Chondrocyte (in vitro differentiated cells): Measurements from ENCODE around the gene PI4K2B. TPM values are rescaled to one million over a fixed set of nuclear protein-coding genes. Genes with fewer than 3 reads are reported as not detected.
"Not testable (repeated sequence)": the region's sequence is repeated elsewhere in the genome, so short reads cannot be mapped to it uniquely, and the experiment has no call there.

ENCODE experiments used
- DNase-seq: peaks from one replicate; pipeline ENCODE4 v3.0.0; 2021; ENCODE audit warnings: mixed read lengths, low spot score
- H3K27ac Mint-ChIP-seq: one replicate; pipeline ENCODE4 v1.8.0; 2021; ENCODE audit warnings: mild to moderate bottlenecking, moderate library complexity, mixed read lengths; ENCODE audit not compliant: unreplicated experiment
- H3K27me3 Mint-ChIP-seq: 2 replicates; pipeline ENCODE4 v1.8.0; 2021; ENCODE audit warnings: low read depth, mixed read lengths
- H3K36me3 Mint-ChIP-seq: 2 replicates; pipeline ENCODE4 v1.8.0; 2021; ENCODE audit warnings: low read depth, mixed read lengths
- H3K4me1 Mint-ChIP-seq: 2 replicates; pipeline ENCODE4 v1.8.0; 2021; ENCODE audit warnings: low read depth, mild to moderate bottlenecking, mixed read lengths
- H3K4me3 Mint-ChIP-seq: one replicate; pipeline ENCODE4 v1.8.0; 2021; ENCODE audit warnings: mild to moderate bottlenecking, moderate library complexity, mixed read lengths; ENCODE audit not compliant: unreplicated experiment
- H3K9me3 Mint-ChIP-seq: 2 replicates; pipeline ENCODE4 v1.8.0; 2021; ENCODE audit warnings: low read depth, mixed read lengths
- total RNA-seq: library from RNA; stranded (reverse); gene quantifications from 3 replicates; pipeline ENCODE4 v1.2.1, GENCODE V29; 2021
- TF ChIP-seq, protein P1 (sequence below): fragments of 200-600 bp; sonication (generic); IDR thresholded peaks from 2 replicates; pipeline ENCODE4 v1.5.0; 2021; ENCODE audit warnings: antibody characterized with exemption, mild to moderate bottlenecking, moderate library complexity

PI4K2B gene
- total RNA-seq, 1 donor from 2014 or later: 15.5 TPM

DNA sequence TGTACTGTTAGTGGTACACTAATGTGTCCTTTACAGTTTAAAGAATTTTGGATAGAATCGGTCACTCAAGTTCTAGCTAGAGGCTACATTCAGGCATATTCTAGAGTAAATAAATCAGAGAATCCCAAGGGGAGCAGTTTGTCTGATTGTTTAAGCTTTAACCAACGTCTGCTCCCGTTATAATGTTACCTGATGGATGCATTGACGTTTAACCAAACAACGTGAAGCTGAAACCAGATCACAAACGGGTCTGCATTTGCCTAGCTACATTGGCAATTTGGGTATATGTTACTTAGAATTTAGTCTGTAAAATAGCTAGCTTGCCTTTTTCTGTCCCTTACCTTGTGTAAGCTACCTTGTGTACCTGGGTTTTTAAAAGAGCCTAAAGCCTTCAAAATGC lies 1.6 kb downstream of the PI4K2B start:
- H3K27ac Mint-ChIP-seq: peak overlapping the region; percentile 92
- TF ChIP-seq, protein P1, sequence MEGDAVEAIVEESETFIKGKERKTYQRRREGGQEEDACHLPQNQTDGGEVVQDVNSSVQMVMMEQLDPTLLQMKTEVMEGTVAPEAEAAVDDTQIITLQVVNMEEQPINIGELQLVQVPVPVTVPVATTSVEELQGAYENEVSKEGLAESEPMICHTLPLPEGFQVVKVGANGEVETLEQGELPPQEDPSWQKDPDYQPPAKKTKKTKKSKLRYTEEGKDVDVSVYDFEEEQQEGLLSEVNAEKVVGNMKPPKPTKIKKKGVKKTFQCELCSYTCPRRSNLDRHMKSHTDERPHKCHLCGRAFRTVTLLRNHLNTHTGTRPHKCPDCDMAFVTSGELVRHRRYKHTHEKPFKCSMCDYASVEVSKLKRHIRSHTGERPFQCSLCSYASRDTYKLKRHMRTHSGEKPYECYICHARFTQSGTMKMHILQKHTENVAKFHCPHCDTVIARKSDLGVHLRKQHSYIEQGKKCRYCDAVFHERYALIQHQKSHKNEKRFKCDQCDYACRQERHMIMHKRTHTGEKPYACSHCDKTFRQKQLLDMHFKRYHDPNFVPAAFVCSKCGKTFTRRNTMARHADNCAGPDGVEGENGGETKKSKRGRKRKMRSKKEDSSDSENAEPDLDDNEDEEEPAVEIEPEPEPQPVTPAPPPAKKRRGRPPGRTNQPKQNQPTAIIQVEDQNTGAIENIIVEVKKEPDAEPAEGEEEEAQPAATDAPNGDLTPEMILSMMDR: no peak

DNA sequence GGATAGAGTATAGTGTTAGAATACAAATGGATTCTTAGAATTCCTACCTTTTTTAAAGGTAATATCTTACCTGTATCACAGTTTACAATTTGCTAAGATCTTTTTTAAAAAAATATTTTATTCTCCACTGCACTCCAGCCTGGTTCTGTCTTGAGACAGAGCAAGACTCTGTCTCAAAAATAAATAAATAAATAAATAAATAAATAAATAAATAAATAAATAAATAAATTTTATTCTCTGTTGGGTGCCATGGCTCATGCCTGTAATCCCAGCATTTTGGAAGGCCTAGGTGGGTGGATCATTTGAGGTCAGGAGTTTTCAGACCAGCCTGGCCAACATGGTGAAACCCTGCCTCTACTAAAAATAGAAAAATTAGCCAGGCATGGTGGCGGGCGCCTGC lies 2.2 kb downstream of the PI4K2B start:
- not testable (repeated sequence) for H3K4me3 Mint-ChIP-seq, H3K27me3 Mint-ChIP-seq, DNase-seq, H3K27ac Mint-ChIP-seq, H3K36me3 Mint-ChIP-seq
- peaks cover 19% of the 10 kb centered on the region for H3K9me3 Mint-ChIP-seq
- H3K4me1 Mint-ChIP-seq: peaks cover 16% of the 10 kb centered on the region

More for the DNA sequence above, 1.6 kb downstream of the PI4K2B start:
- peaks cover 10% of the 10 kb centered on the region for H3K36me3 Mint-ChIP-seq
- peaks cover 16% of the 10 kb centered on the region for H3K4me1 Mint-ChIP-seq
- H3K4me3 Mint-ChIP-seq: peak overlapping the region; percentile 77
- no peak for DNase-seq
- H3K27me3 Mint-ChIP-seq: no peaks in the 10 kb centered on the region
- peaks cover 21% of the 10 kb centered on the region for H3K9me3 Mint-ChIP-seq

DNA sequence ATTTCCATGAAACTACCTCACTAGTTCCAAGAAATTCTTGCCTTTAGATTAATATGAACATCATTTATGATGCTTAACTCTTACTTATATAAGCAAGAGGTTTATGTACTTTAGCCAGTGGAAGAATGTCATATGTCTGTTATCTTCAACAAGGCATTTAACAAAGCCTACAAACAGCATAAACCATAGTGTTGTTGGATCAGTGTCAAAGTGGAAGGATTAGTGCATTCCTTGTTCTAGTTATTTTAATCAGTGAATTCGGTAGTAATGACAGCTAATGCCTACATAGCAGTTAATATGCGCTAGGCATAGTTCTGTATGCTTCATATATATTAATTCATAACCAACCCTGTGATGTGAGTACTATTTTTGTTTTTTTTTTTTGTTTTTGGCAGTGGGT lies 3.1 kb downstream of the PI4K2B start:
- Mint-ChIP-seq H3K4me1 (peaks cover 16% of the 10 kb centered on the region), H3K9me3 (peaks cover 14% of the 10 kb centered on the region), H3K36me3 (peaks cover 8% of the 10 kb centered on the region), H3K4me3 (no peak overlapping the region), H3K27me3 (no peaks in the 10 kb centered on the region), H3K27ac (no peak overlapping the region)
- DNase-seq: no peak
- TF ChIP-seq, protein P1: no peak

DNA sequence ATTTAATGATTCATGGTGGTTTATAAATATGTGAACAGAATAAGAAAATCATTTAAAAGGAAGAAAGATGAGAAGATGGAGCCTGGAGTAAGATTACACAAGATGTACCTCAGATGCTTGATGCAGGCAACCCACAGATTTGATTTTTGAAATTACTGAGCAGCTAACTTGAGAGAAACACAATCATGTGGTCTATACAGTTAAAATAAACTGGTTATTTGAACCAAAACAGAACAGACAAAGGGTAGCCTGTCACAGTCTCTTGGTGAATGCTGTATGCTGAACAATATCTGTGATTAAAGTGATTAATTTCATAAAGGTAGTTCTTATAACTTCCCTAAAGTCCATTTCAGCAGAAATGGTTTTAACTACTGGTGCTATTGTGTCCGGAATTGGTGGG lies 4.2 kb downstream of the PI4K2B start:
- no peak overlapping the region for H3K27ac Mint-ChIP-seq
- H3K4me1 Mint-ChIP-seq: peaks cover 16% of the 10 kb centered on the region
- peaks cover 3% of the 10 kb centered on the region for H3K36me3 Mint-ChIP-seq
- peaks cover 5% of the 10 kb centered on the region for H3K9me3 Mint-ChIP-seq
- TF ChIP-seq, protein P1: no peak
- no peak for DNase-seq
- no peaks in the 10 kb centered on the region for H3K27me3 Mint-ChIP-seq
- H3K4me3 Mint-ChIP-seq: no peak overlapping the region

DNA sequence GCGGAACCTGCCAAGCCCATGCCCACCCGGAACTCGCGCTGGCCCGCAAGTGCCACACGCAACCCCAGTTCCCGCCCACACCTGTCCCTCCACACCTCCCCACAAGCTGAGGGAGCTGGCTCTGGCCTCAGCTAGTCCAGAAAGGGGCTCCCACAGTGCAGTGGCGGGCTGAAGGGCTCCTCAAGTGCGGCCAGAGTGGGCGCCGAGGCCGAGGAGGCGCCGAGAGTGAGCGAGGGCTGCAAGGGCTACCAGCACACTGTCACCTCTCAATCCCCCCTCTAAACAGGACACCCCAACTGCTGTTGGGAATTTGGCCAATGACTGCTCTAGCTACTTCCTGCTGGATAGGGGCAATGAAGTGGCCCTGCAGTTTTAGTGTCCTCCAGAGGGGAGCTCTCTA lies 5.7 kb downstream of the PI4K2B start:
- not testable (repeated sequence) for H3K9me3 Mint-ChIP-seq, H3K27me3 Mint-ChIP-seq, H3K27ac Mint-ChIP-seq, DNase-seq, H3K4me3 Mint-ChIP-seq, H3K36me3 Mint-ChIP-seq
- peaks cover 16% of the 10 kb centered on the region for H3K4me1 Mint-ChIP-seq

DNA sequence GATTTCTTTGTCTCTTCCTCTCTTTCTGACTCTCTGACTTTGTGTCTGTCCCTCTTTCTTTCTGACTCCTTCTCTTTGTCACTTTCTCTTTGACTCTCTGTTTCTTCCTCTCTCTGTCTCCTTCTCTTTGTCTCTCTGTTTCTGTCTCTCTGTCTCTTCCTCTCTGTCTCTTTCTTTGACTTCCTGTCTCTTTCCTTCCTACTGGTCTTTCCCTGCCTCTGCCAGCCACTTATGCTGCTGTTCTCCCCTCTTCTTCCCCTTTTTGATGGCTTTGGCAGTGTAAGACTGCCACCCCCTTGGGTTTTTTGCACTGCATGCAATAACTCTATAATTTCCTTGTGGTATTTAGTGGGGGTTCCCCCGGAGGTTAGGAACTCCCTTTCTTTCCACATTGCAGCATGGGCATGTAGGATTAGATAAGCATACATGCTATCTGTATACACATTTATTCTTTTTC lies 6.9 kb downstream of the PI4K2B start:
- not testable (repeated sequence) for H3K4me3 Mint-ChIP-seq, DNase-seq, H3K27me3 Mint-ChIP-seq, H3K27ac Mint-ChIP-seq, H3K9me3 Mint-ChIP-seq, H3K4me1 Mint-ChIP-seq, H3K36me3 Mint-ChIP-seq

DNA sequence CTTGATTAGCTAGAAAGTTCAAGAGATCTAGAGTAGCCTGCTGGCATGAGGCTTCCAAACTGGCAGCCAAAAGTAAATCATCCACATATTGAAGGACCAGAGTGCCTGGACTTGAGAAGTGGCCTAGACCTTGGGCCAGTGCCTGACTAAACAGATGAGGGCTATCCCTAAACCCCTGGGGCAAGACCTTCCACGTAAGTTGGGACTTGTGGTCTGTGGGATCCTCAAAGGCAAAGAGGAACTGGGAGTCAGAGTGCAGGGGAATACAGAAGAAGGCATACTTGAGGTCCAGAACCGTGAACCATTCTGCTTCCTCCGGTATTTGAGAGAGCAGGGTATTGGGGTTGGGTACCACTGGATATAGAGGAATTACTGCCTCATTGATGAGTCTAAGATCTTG lies 8.4 kb downstream of the PI4K2B start:
- DNase-seq, H3K4me3 Mint-ChIP-seq, H3K36me3 Mint-ChIP-seq, H3K27ac Mint-ChIP-seq, H3K9me3 Mint-ChIP-seq, H3K4me1 Mint-ChIP-seq, H3K27me3 Mint-ChIP-seq: not testable (repeated sequence)
